DOHH2 (cell line): ENCODE data around the gene LSAMP.

Experiments used
- H3F3A ChIP-seq: fragments of 200-600 bp; sonication (generic), shearing (Covaris generic); 2 replicates; pipeline ENCODE4 v1.6.0; 2016; ENCODE audit warnings: antibody characterized with exemption, mild to moderate bottlenecking; ENCODE audit not compliant: control insufficient read depth, insufficient read depth
- H3K27ac ChIP-seq: fragments of 200-600 bp; sonication (generic); 2 replicates; pipeline ENCODE4 v1.5.1; 2014; ENCODE audit warnings: low read depth, mild to moderate bottlenecking, low read length, moderate library complexity
- H3K27me3 ChIP-seq: fragments of 200-600 bp; sonication (generic); 2 replicates; pipeline ENCODE4 v1.6.1; 2014; ENCODE audit warnings: mild to moderate bottlenecking, low read length, mixed read lengths; ENCODE audit not compliant: control insufficient read depth
- H3K36me3 ChIP-seq: fragments of 200-600 bp; sonication (generic); 2 replicates; pipeline ENCODE4 v1.6.1; 2014; ENCODE audit warnings: mild to moderate bottlenecking, low read length, moderate library complexity, mixed read lengths; ENCODE audit not compliant: control insufficient read depth
- H3K4me1 ChIP-seq: fragments of 200-600 bp; sonication (generic); 2 replicates; pipeline ENCODE4 v1.6.1; 2014; ENCODE audit warnings: mild to moderate bottlenecking, low read length, mixed read lengths; ENCODE audit not compliant: control insufficient read depth
- H3K4me2 ChIP-seq: fragments of 200-600 bp; sonication (generic); 2 replicates; pipeline ENCODE4 v1.6.0; 2014; ENCODE audit warnings: mild to moderate bottlenecking, low read length, moderate library complexity
- H3K4me3 ChIP-seq: fragments of 200-600 bp; sonication (generic); 2 replicates; pipeline ENCODE4 v1.5.1; 2014; ENCODE audit warnings: mild to moderate bottlenecking, low read length, mixed read lengths
- H3K79me2 ChIP-seq: fragments of 200-600 bp; sonication (generic); 2 replicates; pipeline ENCODE4 v1.6.1; 2014; ENCODE audit warnings: mild to moderate bottlenecking, low read length, mixed read lengths; ENCODE audit not compliant: control insufficient read depth
- H3K9me2 ChIP-seq: fragments of 200-600 bp; sonication (generic); replicated peaks from 2 replicates; pipeline ENCODE4 v1.6.1; 2014; ENCODE audit warnings: mild to moderate bottlenecking, low read length, mixed read lengths; ENCODE audit not compliant: control insufficient read depth
- H3K9me3 ChIP-seq: fragments of 200-600 bp; sonication (generic); 2 replicates; pipeline ENCODE4 v1.6.1; 2014; ENCODE audit warnings: antibody characterized with exemption, low read length, mixed read lengths; ENCODE audit not compliant: control insufficient read depth, insufficient read depth
- H4K20me1 ChIP-seq: fragments of 200-600 bp; sonication (generic); 2 replicates; pipeline ENCODE4 v1.6.0; 2014; ENCODE audit warnings: low read depth, mild to moderate bottlenecking, antibody characterized with exemption, low read length, moderate library complexity; ENCODE audit not compliant: control insufficient read depth, insufficient read depth
- EZH2phosphoT487 ChIP-seq: fragments of 200-600 bp; sonication (generic); IDR thresholded peaks from 2 replicates; pipeline ENCODE4 v1.6.1; 2017; ENCODE audit warnings: borderline replicate concordance, mild to moderate bottlenecking, antibody characterized with exemption, low read length, moderate library complexity, mixed read lengths
- TF ChIP-seq, protein P1 (sequence below): fragments of 200-600 bp; sonication (generic); IDR thresholded peaks from one replicate; pipeline ENCODE4 v1.5.1; 2014; ENCODE audit warnings: antibody characterized with exemption, mild to moderate bottlenecking, low read depth, low read length; ENCODE audit not compliant: poor library complexity, severe bottlenecking

The LSAMP gene

DNA sequence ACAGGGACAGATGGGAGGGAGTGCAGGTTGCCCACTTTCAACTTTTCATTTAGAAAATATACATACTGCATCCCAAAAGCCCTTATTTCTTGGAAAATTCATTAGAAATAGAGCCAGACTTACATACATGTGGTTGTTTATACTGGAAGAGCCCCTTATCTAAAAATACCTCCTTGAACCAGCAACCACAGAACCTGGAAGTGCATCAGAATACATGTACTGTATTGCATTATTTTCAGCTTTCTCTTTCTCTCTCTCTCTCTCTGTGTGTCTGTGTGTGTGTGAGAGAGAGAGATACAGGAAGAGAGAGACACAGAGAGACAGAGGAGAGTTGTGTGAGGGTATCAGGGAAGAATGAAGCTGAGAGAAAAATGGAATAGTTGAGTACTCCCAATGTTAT lies 29.5 kb upstream of the LSAMP start:
- H3K36me3 ChIP-seq, result no peaks in the 10 kb centered on the region
- no peaks in the 10 kb centered on the region for H3K79me2 ChIP-seq

DNA sequence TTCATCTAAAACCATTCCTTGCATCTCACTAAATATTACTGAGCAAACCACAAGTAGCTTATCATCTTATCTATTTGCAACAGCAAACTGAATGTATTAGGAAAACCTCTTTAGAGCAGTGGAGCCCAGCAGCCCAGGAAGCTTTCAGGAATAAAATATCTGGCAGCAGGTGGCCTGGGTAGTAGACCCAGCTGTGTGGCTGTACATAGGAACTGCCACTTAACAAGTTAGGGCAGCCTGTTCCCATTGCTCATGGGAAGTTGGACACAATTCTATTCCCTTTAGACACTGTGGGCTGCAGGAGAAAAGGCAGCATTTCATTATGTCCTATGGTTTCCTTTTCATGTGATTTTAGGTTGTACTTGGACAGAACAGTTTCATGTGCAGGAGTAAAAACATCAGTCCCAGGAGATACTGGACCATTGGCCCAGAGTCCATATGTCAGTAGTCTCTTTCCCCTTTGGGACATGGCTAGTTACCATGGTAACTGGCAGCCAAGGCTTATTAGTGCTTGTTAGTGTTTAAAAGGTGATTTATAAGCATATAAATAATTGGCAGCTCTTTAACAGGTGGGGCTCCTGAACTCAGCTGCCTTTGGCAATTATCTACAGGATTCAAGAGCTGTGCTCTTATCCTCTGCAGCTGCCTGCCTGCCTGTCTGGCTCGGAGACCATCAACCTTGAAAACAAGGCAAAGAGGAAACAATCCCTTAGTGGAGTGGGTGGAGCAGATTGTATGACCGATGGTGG lies 28.9 kb upstream of the LSAMP start:
- Histone ChIP-seq H3F3A (no peaks in the 10 kb centered on the region), H3K9me3 (no peaks in the 10 kb centered on the region; the same call in 1 of the 2 replicates), H3K27me3 (no peaks in the 10 kb centered on the region), H4K20me1 (no peaks in the 10 kb centered on the region), H3K4me3 (no peak overlapping the region), H3K4me2 (no peak overlapping the region), H3K79me2 (no peaks in the 10 kb centered on the region), H3K36me3 (no peaks in the 10 kb centered on the region), H3K4me1 (no peaks in the 10 kb centered on the region), H3K27ac (no peak overlapping the region), H3K9me2 (no peaks in the 10 kb centered on the region)
- TF ChIP-seq EZH2phosphoT487, result no peak

More for the DNA sequence above, 29.5 kb upstream of the LSAMP start:
- Histone ChIP-seq H3F3A (no peaks in the 10 kb centered on the region), H3K27ac (no peak overlapping the region), H3K9me2 (no peaks in the 10 kb centered on the region), H3K4me2 (no peak overlapping the region), H4K20me1 (no peaks in the 10 kb centered on the region), H3K9me3 (no peaks in the 10 kb centered on the region; the same call in 1 of the 2 replicates), H3K27me3 (no peaks in the 10 kb centered on the region), H3K4me3 (no peak overlapping the region), H3K4me1 (no peaks in the 10 kb centered on the region)
- TF ChIP-seq, protein P1, sequence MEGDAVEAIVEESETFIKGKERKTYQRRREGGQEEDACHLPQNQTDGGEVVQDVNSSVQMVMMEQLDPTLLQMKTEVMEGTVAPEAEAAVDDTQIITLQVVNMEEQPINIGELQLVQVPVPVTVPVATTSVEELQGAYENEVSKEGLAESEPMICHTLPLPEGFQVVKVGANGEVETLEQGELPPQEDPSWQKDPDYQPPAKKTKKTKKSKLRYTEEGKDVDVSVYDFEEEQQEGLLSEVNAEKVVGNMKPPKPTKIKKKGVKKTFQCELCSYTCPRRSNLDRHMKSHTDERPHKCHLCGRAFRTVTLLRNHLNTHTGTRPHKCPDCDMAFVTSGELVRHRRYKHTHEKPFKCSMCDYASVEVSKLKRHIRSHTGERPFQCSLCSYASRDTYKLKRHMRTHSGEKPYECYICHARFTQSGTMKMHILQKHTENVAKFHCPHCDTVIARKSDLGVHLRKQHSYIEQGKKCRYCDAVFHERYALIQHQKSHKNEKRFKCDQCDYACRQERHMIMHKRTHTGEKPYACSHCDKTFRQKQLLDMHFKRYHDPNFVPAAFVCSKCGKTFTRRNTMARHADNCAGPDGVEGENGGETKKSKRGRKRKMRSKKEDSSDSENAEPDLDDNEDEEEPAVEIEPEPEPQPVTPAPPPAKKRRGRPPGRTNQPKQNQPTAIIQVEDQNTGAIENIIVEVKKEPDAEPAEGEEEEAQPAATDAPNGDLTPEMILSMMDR, result no peak
- no peak for TF ChIP-seq EZH2phosphoT487

DNA sequence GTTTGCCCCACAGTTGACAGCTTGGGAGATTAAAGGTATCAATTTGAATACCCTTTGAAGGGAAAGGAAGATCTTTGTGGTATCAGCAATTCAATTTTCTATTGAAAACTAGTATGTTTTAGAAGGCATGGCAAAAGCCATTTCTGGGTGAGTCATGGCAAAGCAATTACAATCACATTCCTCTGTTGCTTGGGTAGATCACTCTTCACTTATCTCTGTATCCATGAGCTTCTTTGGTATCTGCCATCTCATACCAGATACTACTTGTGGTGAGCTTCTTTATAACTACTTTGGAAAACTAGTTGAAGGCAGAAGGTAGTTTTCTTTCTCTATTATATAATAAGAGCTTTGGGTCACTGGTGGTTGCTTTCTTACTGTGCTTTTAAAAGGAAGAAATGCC lies 28.3 kb upstream of the LSAMP start:
- Histone ChIP-seq H3K9me3 (no peaks in the 10 kb centered on the region), H3K79me2 (no peaks in the 10 kb centered on the region)
- TF ChIP-seq, protein P1, result no peak

DNA sequence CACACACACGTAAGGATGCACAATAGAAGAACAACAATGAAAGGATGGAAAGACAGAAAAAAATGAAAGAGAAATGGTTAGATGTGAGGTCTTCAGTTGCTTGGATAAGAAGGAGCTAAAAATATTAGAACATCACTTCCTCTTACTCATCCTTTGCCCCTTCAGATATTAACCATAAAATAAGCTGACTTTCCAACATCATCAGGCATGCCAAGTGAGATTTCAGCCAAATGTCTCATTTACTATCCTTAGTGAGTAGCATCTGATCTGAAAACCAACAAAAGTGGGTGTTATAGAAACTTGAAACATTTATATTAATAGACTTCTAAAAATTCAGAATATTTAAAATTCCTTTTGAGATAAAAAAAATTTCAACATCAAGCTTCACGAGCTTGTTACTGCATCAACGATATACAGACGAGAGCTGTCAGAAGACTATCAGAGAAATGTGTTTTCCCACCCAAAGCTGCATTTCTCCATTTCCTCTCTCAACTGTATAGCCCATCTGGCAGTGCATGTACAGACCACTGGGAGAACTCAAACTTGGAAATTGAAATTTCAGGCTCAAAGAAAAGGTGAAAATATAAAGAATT lies 25.4 kb upstream of the LSAMP start:
- H3K4me3 ChIP-seq, result no peak overlapping the region
- TF ChIP-seq EZH2phosphoT487, result no peak
- TF ChIP-seq, protein P1, result no peak
- no peaks in the 10 kb centered on the region for H3K9me2 ChIP-seq
- H3K4me1 ChIP-seq, result no peaks in the 10 kb centered on the region
- H3K9me3 ChIP-seq, result no peaks in the 10 kb centered on the region
- H4K20me1 ChIP-seq, result no peaks in the 10 kb centered on the region
- no peaks in the 10 kb centered on the region for H3K79me2 ChIP-seq
- no peaks in the 10 kb centered on the region for H3K27me3 ChIP-seq
- no peak overlapping the region for H3K4me2 ChIP-seq
- H3K36me3 ChIP-seq, result no peaks in the 10 kb centered on the region
- no peaks in the 10 kb centered on the region for H3F3A ChIP-seq
- H3K27ac ChIP-seq, result no peak overlapping the region

More for the DNA sequence above, 28.3 kb upstream of the LSAMP start:
- no peaks in the 10 kb centered on the region for H3K27me3 ChIP-seq
- no peaks in the 10 kb centered on the region for H3K4me1 ChIP-seq
- H3K36me3 ChIP-seq, result no peaks in the 10 kb centered on the region
- no peaks in the 10 kb centered on the region for H4K20me1 ChIP-seq
- H3F3A ChIP-seq, result no peaks in the 10 kb centered on the region
- H3K9me2 ChIP-seq, result no peaks in the 10 kb centered on the region
- H3K4me2 ChIP-seq, result no peak overlapping the region
- no peak overlapping the region for H3K4me3 ChIP-seq
- no peak overlapping the region for H3K27ac ChIP-seq
